Activated CD4-positive, alpha-beta T cell treated with anti-CD3 and anti-CD28 coated beads for 1 hour (primary cell): ENCODE measurements around the gene PARP3.

Source experiments
- DNase-seq: peaks from one replicate; pipeline ENCODE4 v3.0.0-alpha.2; 2020

The PARP3 gene

GRCh38 chr3:51934139-51934850 is 7.9 kb upstream of the PARP3 start:
- no peak for DNase-seq

GRCh38 chr3:51934991-51935885 is 6.9 kb upstream of the PARP3 start:
- DNase-seq = no peak

GRCh38 chr3:51935886-51936755 is 6.0 kb upstream of the PARP3 start:
- DNase-seq = no peak

- no peak for DNase-seq
These were observed 5.1 kb upstream of the PARP3 start for GRCh38 chr3:51937014-51937413.

DNA sequence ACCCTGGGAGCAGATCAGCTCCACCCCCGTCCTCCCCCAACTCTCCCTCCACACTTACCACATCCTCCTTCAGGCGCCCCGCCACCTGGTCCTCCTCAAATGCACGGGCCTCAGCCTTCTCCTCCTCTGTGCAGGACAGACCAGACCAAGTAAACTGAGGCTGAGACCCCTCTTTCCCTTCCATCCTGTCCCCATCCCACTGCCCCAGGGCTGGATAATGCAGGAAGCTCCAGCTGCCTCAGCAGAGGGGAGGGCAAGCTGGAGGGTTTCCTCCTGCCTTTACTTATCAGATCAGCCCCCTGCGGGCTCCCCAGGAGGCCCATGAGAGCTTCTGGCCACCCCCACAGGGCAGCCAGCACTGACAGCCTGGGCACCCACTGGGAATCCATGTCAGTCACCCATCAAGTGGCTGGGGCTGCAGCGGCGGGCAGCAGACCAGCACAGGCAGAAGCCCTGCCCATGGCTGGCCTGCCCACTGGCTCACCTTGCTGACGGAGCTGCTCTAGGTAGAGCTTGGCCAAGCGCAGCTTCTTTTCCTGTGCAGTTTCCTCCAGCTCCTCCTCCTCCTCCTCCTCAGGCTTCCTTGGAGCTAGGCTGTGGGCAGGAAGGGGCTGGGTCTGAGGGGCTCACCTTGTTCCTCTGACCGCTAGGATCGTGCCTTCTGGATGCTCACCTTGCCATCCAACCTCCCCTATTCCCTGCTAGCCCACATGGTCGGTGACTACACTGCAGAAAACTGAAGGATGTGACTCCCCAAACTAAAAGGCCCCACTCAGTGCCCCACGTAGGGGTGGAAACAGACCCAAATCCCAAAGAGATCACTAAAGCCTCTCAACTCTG is 4.3 kb upstream of the PARP3 start:
- DNase-seq = no peak

DNA sequence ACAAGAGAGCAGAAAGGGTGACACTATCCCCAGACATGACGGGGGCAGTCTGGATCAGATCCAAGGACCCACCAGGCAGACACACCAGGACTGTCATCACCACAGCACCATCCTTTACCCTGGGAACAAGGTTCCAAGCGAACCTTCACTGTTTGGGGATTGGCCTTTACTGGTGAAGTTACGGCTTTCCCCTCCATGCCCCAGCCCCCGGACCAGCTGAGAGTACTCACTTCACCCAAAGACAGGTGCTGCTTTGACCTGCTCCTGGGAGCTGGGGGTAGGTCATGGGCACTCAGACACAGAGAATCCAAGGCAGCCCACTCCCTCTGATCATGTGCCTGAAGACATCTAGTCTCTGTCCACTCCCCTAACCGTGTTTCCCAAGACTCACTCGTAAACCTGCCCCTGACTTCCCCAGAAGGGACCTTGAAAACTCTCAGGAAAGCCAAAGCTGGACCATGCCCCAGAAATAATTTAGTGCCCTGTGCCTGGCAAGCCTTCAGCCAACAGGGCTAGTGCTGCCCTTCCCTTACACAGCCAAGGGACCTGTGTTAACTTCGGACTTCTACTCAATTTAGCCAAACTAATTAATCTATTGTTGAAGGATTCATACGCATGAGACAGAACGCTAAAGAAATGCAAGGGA is 3.3 kb upstream of the PARP3 start:
- DNase-seq = no peak

GRCh38 chr3:51940648-51941462 is 1.3 kb upstream of the PARP3 start:
- DNase-seq = no peak

DNA sequence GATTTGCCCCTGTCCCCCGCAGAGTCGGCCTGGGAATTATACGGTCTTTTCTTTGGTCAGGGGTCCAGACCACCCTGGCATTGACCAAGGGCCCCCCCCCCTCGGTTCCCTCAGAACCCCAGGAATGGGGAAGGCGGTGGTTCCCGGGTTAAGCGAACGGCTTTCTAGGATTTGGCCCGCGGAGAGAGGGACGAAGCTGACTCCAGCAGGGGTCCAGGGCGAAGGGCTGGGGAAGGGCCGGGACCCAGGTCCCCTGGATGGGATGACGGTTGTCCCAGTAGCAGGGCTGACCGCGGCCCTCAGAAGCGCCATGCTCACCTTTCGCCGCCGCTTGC is 733 bp upstream of the PARP3 start:
- DNase-seq = no peak

GRCh38 chr3:51942603-51943450 is 664 bp downstream of the PARP3 start:
- DNase-seq = peak; percentile 38

GRCh38 chr3:51943451-51944391 is 1.6 kb downstream of the PARP3 start:
- DNase-seq = no peak

DNA sequence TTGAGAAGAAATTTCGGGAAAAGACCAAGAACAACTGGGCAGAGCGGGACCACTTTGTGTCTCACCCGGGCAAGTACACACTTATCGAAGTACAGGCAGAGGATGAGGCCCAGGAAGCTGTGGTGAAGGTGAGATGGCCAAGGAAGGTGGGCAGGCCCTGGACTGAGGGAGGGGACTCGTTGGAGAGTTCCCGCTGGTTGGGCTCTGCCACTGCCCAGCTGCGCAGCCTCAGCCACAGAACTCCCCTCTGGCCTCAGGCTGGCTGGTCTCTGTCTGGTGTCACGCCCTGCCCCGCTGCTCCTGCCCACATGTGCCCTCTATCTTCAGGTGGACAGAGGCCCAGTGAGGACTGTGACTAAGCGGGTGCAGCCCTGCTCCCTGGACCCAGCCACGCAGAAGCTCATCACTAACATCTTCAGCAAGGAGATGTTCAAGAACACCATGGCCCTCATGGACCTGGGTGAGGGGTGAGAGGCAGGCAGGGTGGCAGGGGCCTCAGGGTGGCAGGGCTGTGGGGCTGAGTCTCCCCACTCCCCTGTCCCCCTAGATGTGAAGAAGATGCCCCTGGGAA is 2.4 kb downstream of the PARP3 start:
- no peak for DNase-seq

DNA sequence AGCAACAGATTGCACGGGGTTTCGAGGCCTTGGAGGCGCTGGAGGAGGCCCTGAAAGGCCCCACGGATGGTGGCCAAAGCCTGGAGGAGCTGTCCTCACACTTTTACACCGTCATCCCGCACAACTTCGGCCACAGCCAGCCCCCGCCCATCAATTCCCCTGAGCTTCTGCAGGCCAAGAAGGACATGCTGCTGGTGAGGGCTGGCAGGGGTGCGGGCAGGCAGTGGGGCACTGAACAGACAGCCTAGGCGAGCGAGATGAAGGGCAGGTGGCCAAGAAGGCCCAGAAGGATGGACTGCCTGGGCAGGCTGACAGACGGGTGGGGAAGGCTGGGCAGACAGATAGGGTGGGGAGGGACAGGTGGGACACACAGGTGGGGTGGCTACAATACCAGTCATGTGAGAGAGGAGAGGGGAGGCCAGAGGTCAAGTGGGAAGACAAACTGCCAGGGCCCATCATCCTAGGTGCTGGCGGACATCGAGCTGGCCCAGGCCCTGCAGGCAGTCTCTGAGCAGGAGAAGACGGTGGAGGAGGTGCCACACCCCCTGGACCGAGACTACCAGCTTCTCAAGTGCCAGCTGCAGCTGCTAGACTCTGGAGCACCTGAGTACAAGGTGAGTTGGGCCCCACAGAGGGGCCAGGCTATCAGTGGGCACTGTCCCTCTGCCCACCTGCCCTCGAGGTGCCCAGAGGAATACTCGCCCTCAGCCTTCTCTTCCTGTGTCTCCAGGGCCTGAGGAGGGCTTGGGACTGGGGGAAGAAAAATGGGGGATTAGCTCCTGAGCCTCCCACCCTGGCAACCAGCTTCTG is 3.1 kb downstream of the PARP3 start:
- DNase-seq = no peak

- DNase-seq = no peak
These were observed 4.0 kb downstream of the PARP3 start for GRCh38 chr3:51945926-51946705.

DNA sequence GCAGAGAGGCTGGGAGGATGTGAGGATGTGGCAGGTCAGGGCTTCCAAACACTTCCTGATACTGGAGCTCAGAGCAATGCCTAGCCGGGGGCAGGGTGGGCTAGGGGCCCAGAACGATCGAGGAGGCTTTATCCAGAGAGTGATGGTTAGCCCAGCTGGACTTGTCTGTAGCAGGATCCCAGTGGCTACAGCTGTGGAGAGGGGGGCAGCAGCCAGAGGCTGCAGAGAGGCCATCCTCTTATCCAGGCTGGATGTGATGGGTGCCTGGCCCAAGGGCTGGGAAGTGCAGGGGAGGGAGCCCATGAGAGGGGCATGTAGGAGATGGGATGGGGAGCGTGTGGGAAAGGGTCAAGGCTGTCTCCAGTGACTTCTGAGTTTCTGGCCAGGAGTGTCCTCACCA is 4.6 kb downstream of the PARP3 start:
- no peak for DNase-seq

DNA sequence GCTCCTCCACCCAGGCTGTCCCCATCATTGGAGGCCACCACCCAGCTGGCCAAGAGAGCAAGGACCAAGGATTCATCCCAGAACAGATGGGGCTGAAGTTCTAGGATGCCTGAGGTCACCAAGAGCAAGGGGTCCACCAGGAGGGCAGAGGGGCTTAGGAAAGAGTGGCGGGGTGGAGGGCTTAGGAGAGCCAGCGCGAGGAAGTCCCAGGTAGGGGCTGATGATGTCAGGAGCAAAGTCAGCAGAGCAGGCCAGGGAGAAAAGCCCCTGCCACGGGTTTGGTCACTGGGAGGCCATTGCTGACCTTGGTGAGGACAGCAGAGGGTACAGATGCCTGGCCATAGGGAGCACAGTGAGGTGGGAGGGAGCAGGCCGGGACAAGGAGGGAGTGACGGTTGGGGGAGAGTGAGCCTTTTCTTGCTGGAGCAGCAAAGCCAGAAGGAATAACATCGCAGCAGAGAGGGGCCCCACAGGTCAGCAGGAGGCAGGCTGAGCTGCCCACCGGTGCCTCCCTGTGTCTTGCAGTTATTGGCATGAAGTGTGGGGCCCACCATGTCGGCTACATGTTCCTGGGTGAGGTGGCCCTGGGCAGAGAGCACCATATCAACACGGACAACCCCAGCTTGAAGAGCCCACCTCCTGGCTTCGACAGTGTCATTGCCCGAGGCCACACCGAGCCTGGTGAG is 5.2 kb downstream of the PARP3 start:
- DNase-seq = no peak

GRCh38 chr3:51948016-51948580 is 5.9 kb downstream of the PARP3 start:
- DNase-seq = no peak
